Measurements from ENCODE around the gene RPTOR. TPM values are rescaled to one million over a fixed set of nuclear protein-coding genes. Genes with fewer than 3 reads are reported as not detected.

The RPTOR gene
- total RNA-seq, 1 experiment from 2014 or later, result 25.1 TPM

DNA sequence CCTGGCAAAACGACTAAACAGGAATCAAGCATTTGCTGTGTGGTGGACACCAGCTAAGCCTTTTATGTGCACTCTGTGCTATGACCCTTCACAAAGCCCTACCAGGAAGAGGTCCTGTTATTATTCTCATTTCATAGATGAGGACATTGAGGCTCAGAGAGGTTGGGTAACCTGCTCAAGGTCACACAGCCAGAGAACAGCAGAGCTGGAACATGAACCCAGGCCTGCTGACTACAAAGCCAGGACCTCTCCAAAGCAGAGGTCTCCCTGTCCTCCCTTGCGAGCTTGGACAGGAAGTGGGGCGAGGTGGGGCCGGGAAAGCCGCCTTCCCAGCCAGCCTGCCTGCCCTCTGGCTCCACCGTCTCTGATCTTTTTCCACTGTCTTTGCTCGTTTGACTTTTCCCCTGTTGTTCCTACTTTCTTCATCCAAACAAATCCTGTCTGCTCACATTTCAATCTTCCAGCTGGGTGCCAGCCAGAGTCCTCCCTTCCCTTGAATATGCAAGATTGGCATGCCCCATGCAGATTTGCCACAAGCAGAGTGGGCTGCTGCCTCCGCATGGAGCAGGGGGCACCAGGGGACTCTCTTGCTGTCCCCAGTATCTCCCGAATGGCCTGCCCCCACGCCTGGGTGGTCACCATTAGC lies 23.7 kb upstream of the RPTOR start:
- Histone ChIP-seq H4K91ac (ENCODE audit: insufficient read length, low read depth, low read length) (no peak overlapping the region), H2BK12ac (ENCODE audit: insufficient read length, low read depth, low read length) (no peak overlapping the region), H4K5ac (ENCODE audit: insufficient read length, low read depth, low read length) (no peak overlapping the region), H3K4me2 (ENCODE audit: insufficient read depth, insufficient read length, low read length) (no peak overlapping the region), H3K4ac (ENCODE audit: low read depth, low read length) (no peak overlapping the region), H3K9me3 (ENCODE audit: control insufficient read depth, low read depth, low read length) (no peaks in the 10 kb centered on the region), H3K18ac (ENCODE audit: insufficient read length, low read depth, low read length) (no peak overlapping the region), H2BK5ac (ENCODE audit: insufficient read length, low read length) (no peak overlapping the region), H2BK15ac (ENCODE audit: low read depth, low read length) (no peak overlapping the region), H3K27ac (ENCODE audit: insufficient read length, low read depth, low read length) (no peak overlapping the region), H3K14ac (ENCODE audit: insufficient read depth, low read length) (no peak overlapping the region), H3K23ac (ENCODE audit: insufficient read length, low read depth, low read length) (no peak overlapping the region), H2AFZ (ENCODE audit: low read length) (no peak overlapping the region), H3T11ph (ENCODE audit: low read length) (no peak overlapping the region), H3K56ac (ENCODE audit: insufficient read length, low read depth, low read length) (no peak overlapping the region), H2BK120ac (ENCODE audit: low read depth, low read length, poor library complexity, severe bottlenecking) (no peak overlapping the region), H3K79me1 (ENCODE audit: insufficient read depth, low read depth, low read length, poor library complexity, severe bottlenecking) (no peaks in the 10 kb centered on the region), H3K4me1 (ENCODE audit: insufficient read depth, low read length) (no peaks in the 10 kb centered on the region), H2AK5ac (ENCODE audit: insufficient read length, low read length) (no peak overlapping the region), H3K9ac (ENCODE audit: extremely low read depth, insufficient read length, low read length) (no peak overlapping the region), H3K27me3 (ENCODE audit: insufficient read depth, low read length) (no peaks in the 10 kb centered on the region), H4K20me1 (ENCODE audit: control insufficient read depth, insufficient read depth, insufficient read length) (no peaks in the 10 kb centered on the region), H3K23me2 (ENCODE audit: insufficient read length, low read depth, low read length, poor library complexity, severe bottlenecking) (no peaks in the 10 kb centered on the region), H3K79me2 (ENCODE audit: insufficient read depth, low read length) (no peaks in the 10 kb centered on the region), H2BK20ac (ENCODE audit: low read depth, low read length, poor library complexity, severe bottlenecking) (no peak overlapping the region), H4K8ac (replicated peaks; ENCODE audit: insufficient read length, low read depth, low read length) (no peak overlapping the region)
- peaks cover 55% of the 10 kb centered on the region for H3K27me3 Mint-ChIP-seq (ENCODE audit: low read depth)
- no peak for DNase-seq
- peaks cover 0 to 4% of the 10 kb centered on the region in 2 experiments; a peak in 1 of 5 replicates for H3K9me3 Mint-ChIP-seq
- peaks cover 7 to 9% of the 10 kb centered on the region in 2 experiments for H3K4me1 Mint-ChIP-seq
- no peak for TF ChIP-seq CTCF (conservative IDR thresholded peaks at IDR 0.05)
- no peak overlapping the region for H3K4me3 Mint-ChIP-seq
- H3K27ac Mint-ChIP-seq, result peak overlapping the region in 1 of 3 experiments; percentile 5; a peak in 1 of 7 replicates
- no CpG with 5 or more reads among the region's 10 CpGs for WGBS (ENCODE audit: extremely low coverage, insufficient read length, low lambda C conversion rate)
- H3K36me3 Mint-ChIP-seq (ENCODE audit: insufficient read depth in 1 of 3, low read depth in 3 of 3), result no peaks in the 10 kb centered on the region

All from H9 (cell line).